Measurements from ENCODE around the gene SORCS1.
"Not testable (repeated sequence)": the region's sequence is repeated elsewhere in the genome, so short reads cannot be mapped to it uniquely, and the experiment has no call there.

Gene SORCS1

GRCh38 chr10:106938513-106938912 lies 226.0 kb downstream of the SORCS1 start:
- no peak for DNase-seq

- DNase-seq, result no peak
These were observed 228.5 kb downstream of the SORCS1 start for GRCh38 chr10:106935978-106936451.

- DNase-seq, result no peak
These were observed 232.7 kb downstream of the SORCS1 start for GRCh38 chr10:106931853-106932249.

- no peak for DNase-seq
These were observed 233.2 kb downstream of the SORCS1 start for GRCh38 chr10:106931159-106931852.

GRCh38 chr10:106930751-106931150 lies 233.8 kb downstream of the SORCS1 start:
- no peak for DNase-seq

- DNase-seq, result no peak
These were observed 235.1 kb downstream of the SORCS1 start for GRCh38 chr10:106929291-106929895.

GRCh38 chr10:106928151-106928550 lies 236.4 kb downstream of the SORCS1 start:
- DNase-seq, result not testable (repeated sequence)

- DNase-seq, result no peak
These were observed 239.3 kb downstream of the SORCS1 start for GRCh38 chr10:106925191-106925590.

GRCh38 chr10:106920538-106920937 lies 244.0 kb downstream of the SORCS1 start:
- no peak for DNase-seq

GRCh38 chr10:106919871-106920282 lies 244.6 kb downstream of the SORCS1 start:
- no peak for DNase-seq

GRCh38 chr10:106917452-106918055 lies 247.0 kb downstream of the SORCS1 start:
- no peak for DNase-seq

GRCh38 chr10:106914016-106914415 lies 250.5 kb downstream of the SORCS1 start:
- no peak for DNase-seq

- DNase-seq, result no peak
These were observed 251.2 kb downstream of the SORCS1 start for GRCh38 chr10:106913348-106913747.

GRCh38 chr10:106911096-106911495 lies 253.4 kb downstream of the SORCS1 start:
- DNase-seq, result no peak

- no peak for DNase-seq
These were observed 253.8 kb downstream of the SORCS1 start for GRCh38 chr10:106910666-106911065.

GRCh38 chr10:106908225-106908624 lies 256.3 kb downstream of the SORCS1 start:
- DNase-seq, result no peak

GRCh38 chr10:106904209-106904608 lies 260.3 kb downstream of the SORCS1 start:
- no peak for DNase-seq

GRCh38 chr10:106903180-106903579 lies 261.3 kb downstream of the SORCS1 start:
- DNase-seq, result no peak

GRCh38 chr10:106900016-106900652 lies 264.4 kb downstream of the SORCS1 start:
- DNase-seq, result no peak

GRCh38 chr10:106898446-106898845 lies 266.1 kb downstream of the SORCS1 start:
- DNase-seq, result no peak

GRCh38 chr10:106897719-106898118 lies 266.8 kb downstream of the SORCS1 start:
- no peak for DNase-seq

GRCh38 chr10:106894692-106895091 lies 269.8 kb downstream of the SORCS1 start:
- no peak for DNase-seq

GRCh38 chr10:106877574-106877973 lies 286.9 kb downstream of the SORCS1 start:
- DNase-seq, result no peak

GRCh38 chr10:106874604-106874889 lies 290.0 kb downstream of the SORCS1 start:
- DNase-seq, result no peak

Data from NCI-H1105 (cell line).